ENCODE data around the gene MSLN. TPM values are rescaled to one million over a fixed set of nuclear protein-coding genes. Genes with fewer than 3 reads are reported as not detected.

MSLN gene
- total and polyA plus RNA-seq, 2 of the 8 experiments (the other 6 are each of a cell fraction or from before 2014, with no cell fraction given): 0.28 to 0.50 TPM

DNA sequence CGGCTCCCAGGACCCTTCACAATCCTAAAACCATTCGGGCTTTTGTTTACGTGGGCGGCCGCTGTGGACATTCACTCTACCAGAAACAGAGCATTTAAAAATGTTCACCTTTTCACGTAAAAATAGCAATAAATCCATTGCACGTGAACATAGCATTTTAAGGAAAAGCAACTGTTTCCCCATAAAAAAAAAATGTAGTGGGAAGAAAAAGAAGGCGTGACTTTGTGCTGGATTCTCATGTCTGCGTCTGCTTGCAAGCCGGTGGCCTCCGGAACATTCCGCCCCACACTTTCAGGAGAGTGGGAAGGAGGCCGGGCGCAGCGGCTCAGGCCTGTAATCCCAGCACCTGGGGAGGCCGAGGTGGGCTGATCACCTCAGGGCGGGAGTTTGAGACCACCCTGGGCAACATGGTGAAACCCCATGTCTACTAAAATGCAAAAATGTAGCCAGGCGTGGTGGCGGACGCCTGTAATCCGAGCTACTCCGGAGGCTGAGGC is 53.4 kb downstream of the MSLN start:
- no peak overlapping the region for H4K5ac ChIP-seq (ENCODE audit: insufficient read length, low read depth, low read length)
- no peak overlapping the region for H4K91ac ChIP-seq (replicated peaks; ENCODE audit: insufficient read length, low read length)
- peaks cover 0 to 2% (median 0%) of the 10 kb centered on the region in 4 experiments; a peak in 2 of 7 replicates for H3K4me1 ChIP-seq (replicated peaks in 1 of 4; ENCODE audit: control insufficient read depth in 3 of 4, insufficient read depth in 4 of 4, low read length in 3 of 4)
- no peak overlapping the region for H2BK120ac ChIP-seq (replicated peaks; ENCODE audit: low read depth, low read length)
- H2BK15ac ChIP-seq (ENCODE audit: low read length): no peak overlapping the region
- H3K27me3 ChIP-seq (replicated peaks in 1 of 4; ENCODE audit: control insufficient read depth in 3 of 4, extremely low read depth in 1 of 4, insufficient read depth in 3 of 4, low read length in 3 of 4): peaks cover 0 to 6% (median 4%) of the 10 kb centered on the region in 4 experiments; a peak in 5 of 7 replicates
- no peak overlapping the region for H3K27ac ChIP-seq (ENCODE audit: low read depth, low read length)
- H2BK20ac ChIP-seq (ENCODE audit: low read length): no peak overlapping the region
- no peak overlapping the region for H4K8ac ChIP-seq (ENCODE audit: extremely low read depth, insufficient read depth, low read length)
- H2BK5ac ChIP-seq (ENCODE audit: low read depth, low read length): no peak overlapping the region
- H3K9me3 ChIP-seq (ENCODE audit: insufficient read depth in 2 of 2, low read depth in 1 of 2, low read length in 1 of 2): peaks cover 4 to 9% of the 10 kb centered on the region in 2 experiments; a peak in 3 of 4 replicates
- peak overlapping the region in 1 of 2 experiments; percentile 75; a peak in 1 of 4 replicates for H3K4me2 ChIP-seq (ENCODE audit: insufficient read depth in 1 of 2, low read depth in 2 of 2, low read length in 2 of 2)
- no peak overlapping the region for H3K9ac ChIP-seq (replicated peaks in 1 of 4; ENCODE audit: extremely low read depth in 1 of 4, low read depth in 3 of 4, low read length in 3 of 4)
- no peak for FAIRE-seq
- H3K79me2 ChIP-seq (ENCODE audit: control insufficient read depth in 1 of 2, insufficient read depth in 2 of 2, low read length in 2 of 2): no peaks in the 10 kb centered on the region
- no peaks in the 10 kb centered on the region; the same call in 1 of the 2 replicates for H3K23me2 ChIP-seq (ENCODE audit: low read depth, low read length)
- H3K4ac ChIP-seq (replicated peaks; ENCODE audit: insufficient read length, low read depth, low read length): no peak overlapping the region
- H3K79me1 ChIP-seq (ENCODE audit: low read depth, low read length): no peaks in the 10 kb centered on the region
- H3K14ac ChIP-seq (ENCODE audit: insufficient read length): no peak overlapping the region
- H4K20me1 ChIP-seq (replicated peaks in 1 of 2; ENCODE audit: control insufficient read depth in 1 of 2, insufficient read depth in 2 of 2, low read length in 2 of 2): peaks cover 0 to 7% of the 10 kb centered on the region in 2 experiments
- no peaks in the 10 kb centered on the region for H3K36me3 ChIP-seq (ENCODE audit: control insufficient read depth in 2 of 4, insufficient read depth in 4 of 4, low read length in 3 of 4)
- H2AK5ac ChIP-seq (ENCODE audit: low read depth, low read length): no peak overlapping the region
- ChIA-PET CTCF (ENCODE audit: partially characterized antibody) (interaction anchor here (0.8 to 1.7 kb wide), 5 partner anchors 13 to 244 kb away, joined by 3 to 8 read pairs (median 4); no protein-coding TSS in a partner anchor), POLR2A (ENCODE audit: partially characterized antibody) (no interaction called here)
- 70% methylated on average over 22 of the region's 22 CpGs; no CpG with 5 or more reads in 1 of the 2 experiments for WGBS, 2 experiments (ENCODE audit: extremely low coverage in 1 of 2, insufficient coverage in 1 of 2, insufficient read length in 1 of 2, insufficient replicate concordance in 2 of 2, low coverage in 1 of 2, low lambda C conversion rate in 2 of 2, missing lambda C conversion rate in 1 of 2)
- no peak for DNase-seq (ENCODE audit: low read depth in 1 of 2, low spot score in 2 of 2)
- H3K23ac ChIP-seq (ENCODE audit: insufficient read length): no peak overlapping the region
- H3K4me3 ChIP-seq (ENCODE audit: extremely low read depth in 1 of 4, insufficient read depth in 2 of 4, low read depth in 3 of 4, low read length in 4 of 4): peak overlapping the region in 2 of 4 experiments; percentile 16 to 55; a peak in 1 of 8 replicates
- no peak overlapping the region for H2AFZ ChIP-seq (ENCODE audit: low read length)
- no peak overlapping the region for H3K18ac ChIP-seq (ENCODE audit: extremely low read depth, low read length)
- no peak overlapping the region for H3K56ac ChIP-seq (replicated peaks; ENCODE audit: insufficient read length, low read depth, low read length)
- no peak overlapping the region for H2BK12ac ChIP-seq (ENCODE audit: low read depth, low read length)
- TF ChIP-seq SAP30 (IDR thresholded peaks at IDR 0.05; ENCODE audit: insufficient read depth, insufficient replicate concordance, low read length) (no peak), MAFK (IDR thresholded peaks at IDR 0.05; ENCODE audit: low read depth, low read length) (no peak), TBP (IDR thresholded peaks at IDR 0.05; ENCODE audit: low read depth, low read length) (no peak), EGR1 (IDR thresholded peaks at IDR 0.05; ENCODE audit: borderline replicate concordance, low read depth, low read length) (0 out of 2 replicates have a peak, but pooled peaks have one; percentile 9), CBX5 (IDR thresholded peaks at IDR 0.05; ENCODE audit: low read depth, low read length) (no peak), USF2 (IDR thresholded peaks at IDR 0.05; ENCODE audit: low read length) (no peak), RAD21 (IDR thresholded peaks at IDR 0.05 in 1 of 2, conservative IDR thresholded peaks at IDR 0.05 in 1 of 2; ENCODE audit: low read depth in 2 of 2, low read length in 2 of 2) (no peak), ZNF274 (IDR thresholded peaks at IDR 0.05; ENCODE audit: borderline replicate concordance, extremely low read depth, low read length) (no peak), POLR2AphosphoS5 (IDR thresholded peaks at IDR 0.05; ENCODE audit: low read depth, low read length) (no peak), BRCA1 (IDR thresholded peaks at IDR 0.05; ENCODE audit: low read depth, low read length) (no peak), SP4 (IDR thresholded peaks at IDR 0.05; ENCODE audit: low read length) (0 out of 2 replicates have a peak, but pooled peaks have one; percentile 38)
